Measurements from ENCODE around the gene GABRB2.

Gene GABRB2

GRCh38 chr5:161387121-161387520 lies 159.4 kb downstream of the GABRB2 start:
- DNase-seq (ENCODE audit: low read depth in 3 of 3), result no peak

- no peak for DNase-seq (ENCODE audit: low read depth in 3 of 3)
Measured at GRCh38 chr5:161385027-161385426, 161.5 kb downstream of the GABRB2 start.

GRCh38 chr5:161382685-161383084 lies 163.8 kb downstream of the GABRB2 start:
- no peak for DNase-seq (ENCODE audit: low read depth in 3 of 3)

GRCh38 chr5:161380486-161380885 lies 166.0 kb downstream of the GABRB2 start:
- no peak for DNase-seq (ENCODE audit: low read depth in 3 of 3)

- no peak for DNase-seq (ENCODE audit: low read depth in 3 of 3)
Measured at GRCh38 chr5:161378701-161379100, 167.8 kb downstream of the GABRB2 start.

- no peak for DNase-seq (ENCODE audit: low read depth in 3 of 3)
Measured at GRCh38 chr5:161376034-161376433, 170.5 kb downstream of the GABRB2 start.

- no peak for DNase-seq (ENCODE audit: low read depth in 3 of 3)
Measured at GRCh38 chr5:161373345-161373707, 173.2 kb downstream of the GABRB2 start.

- DNase-seq (ENCODE audit: low read depth in 3 of 3), result no peak
Measured at GRCh38 chr5:161372682-161373344, 173.7 kb downstream of the GABRB2 start.

GRCh38 chr5:161369022-161369421 lies 177.5 kb downstream of the GABRB2 start:
- DNase-seq (ENCODE audit: low read depth in 3 of 3), result no peak

GRCh38 chr5:161358446-161358845 lies 188.1 kb downstream of the GABRB2 start:
- no peak for DNase-seq (ENCODE audit: low read depth in 3 of 3)

- DNase-seq (ENCODE audit: low read depth in 3 of 3), result no peak
Measured at GRCh38 chr5:161344234-161344633, 202.3 kb downstream of the GABRB2 start.

GRCh38 chr5:161342886-161343285 lies 203.6 kb downstream of the GABRB2 start:
- DNase-seq (ENCODE audit: low read depth in 3 of 3), result no peak

- DNase-seq (ENCODE audit: low read depth in 3 of 3), result no peak
Measured at GRCh38 chr5:161340012-161340411, 206.5 kb downstream of the GABRB2 start.

- DNase-seq (ENCODE audit: low read depth in 3 of 3), result no peak
Measured at GRCh38 chr5:161333194-161333880, 213.2 kb downstream of the GABRB2 start.

GRCh38 chr5:161332343-161332742 lies 214.2 kb downstream of the GABRB2 start:
- DNase-seq (ENCODE audit: low read depth in 3 of 3), result no peak

- DNase-seq (ENCODE audit: low read depth in 3 of 3), result no peak
Measured at GRCh38 chr5:161314033-161314432, 232.5 kb downstream of the GABRB2 start.

- DNase-seq (ENCODE audit: low read depth in 3 of 3), result no peak
Measured at GRCh38 chr5:161312882-161313281, 233.6 kb downstream of the GABRB2 start.

GRCh38 chr5:161311965-161312364 lies 234.6 kb downstream of the GABRB2 start:
- no peak for DNase-seq (ENCODE audit: low read depth in 3 of 3)

GRCh38 chr5:161311146-161311708 lies 235.3 kb downstream of the GABRB2 start:
- no peak for DNase-seq (ENCODE audit: low read depth in 3 of 3)

- no peak for DNase-seq (ENCODE audit: low read depth in 3 of 3)
Measured at GRCh38 chr5:161306351-161306995, 240.1 kb downstream of the GABRB2 start.

- DNase-seq (ENCODE audit: low read depth in 3 of 3), result no peak
Measured at GRCh38 chr5:161305601-161306000, 240.9 kb downstream of the GABRB2 start.

GRCh38 chr5:161302559-161302958 lies 244.0 kb downstream of the GABRB2 start:
- DNase-seq (ENCODE audit: low read depth in 3 of 3), result no peak

GRCh38 chr5:161301586-161301985 lies 244.9 kb downstream of the GABRB2 start:
- DNase-seq (ENCODE audit: low read depth in 3 of 3), result no peak
